Pancreas (tissue), 10 donors: ENCODE measurements around the gene SPOCK3. TPM values are rescaled to one million over a fixed set of nuclear protein-coding genes. Genes with fewer than 3 reads are reported as not detected.

ENCODE experiments used
- ATAC-seq, 4 donors: fragments of 200-7000 bp; cut with Tn5 transposase; one replicate each; pipeline versions ENCODE4 v1.8.0 to v1.9.1; 2020; ENCODE audit warnings: mild to moderate bottlenecking in 4 of 4, moderate library complexity in 4 of 4
- DNase-seq, 6 donors: peaks; one replicate each; pipeline ENCODE4 v3.0.0-alpha.2; 2020
- FAIRE-seq: peaks from 2 replicates; lab custom pipeline; 2012; peaks lifted over from hg19 to GRCh38; lab: Jason Lieb, UNC
- H3K27ac ChIP-seq, 4 donors: fragments of 200-600 bp; sonication (generic); 1 replicate in 3 of 4; 2 replicates in 1 of 4; pipeline versions ENCODE4 v1.5.0 to v1.8.0; 2020
- H3K27me3 ChIP-seq, 4 donors: fragments of 200-600 bp; one replicate each; pipeline ENCODE4 v1.8.0; 2021
- H3K36me3 ChIP-seq, 3 donors: fragments of 200-600 bp; sonication (generic) in 1 of 3; one replicate each; pipeline versions ENCODE4 v1.5.0 to v1.8.0; 2020 to 2021
- H3K4me1 ChIP-seq, 3 donors: fragments of 200-600 bp; one replicate each; pipeline ENCODE4 v1.8.0; 2021
- H3K4me3 ChIP-seq, 4 donors: fragments of 200-600 bp; sonication (generic) in 2 of 4; one replicate each; pipeline versions ENCODE4 v1.5.0 to v1.8.0; 2020 to 2021
- H3K9me3 ChIP-seq, 4 donors: fragments of 200-600 bp; one replicate each; pipeline ENCODE4 v1.8.0; 2021
- WGBS, 2 donors: extraction: QIAGEN DNeasy Blood & Tissue Kit; methylation state at CpG; one replicate each; pipeline ENCODE4 v1.1.7; 2013; 5-methylcytosine and 5-hydroxymethylcytosine counted together
- intact Hi-C, 3 donors: fragments of 100-400 bp; cut with DNase I; formaldehyde crosslinking; loops; one replicate each; pipeline versions ENCODE4 v1.11.1 to v1.14.2; 2022
- polyA plus RNA-seq, 2 donors: library from polyadenylated mRNA; stranded (reverse); fragments of 200-250 nt; gene quantifications; one replicate each; pipeline ENCODE4 v1.2.3, GENCODE V29; 2013
- total RNA-seq, 6 donors: library from RNA; stranded (reverse); fragmentation: NEBNext Ultra II Directional in 4 of 6; extraction: Animal tissue kit (Norgen Biotek cat#: 25700) in 4 of 6; gene quantifications; one replicate each; pipeline versions ENCODE4 v1.2.1 to v1.2.4, GENCODE V29; 2021 to 2023
- TF ChIP-seq, protein P1 (sequence below), 4 donors: fragments of 200-600 bp; sonication (generic) in 3 of 4; IDR thresholded peaks; one replicate each; pipeline versions ENCODE4 v1.5.0 to v1.8.0; 2021; ENCODE audit warnings: antibody characterized with exemption in 4 of 4
- donor health status: healthy with polysubstance abuse.
- donor health status: DM: no; HTN: no; CAD: no; lungs with moderate emphysema.
- donor health status: DM: no; HTN: no; CAD: no.
- donor health status: control.
- donor health status: control.
- donor health status: Bipolar disorder and iron deficiency.
- donor health status: DM: yes; HTN: yes; CAD: no.
- donor health status: DM: no; HTN: no; CAD: no.
- donor health status: DM: no; HTN: no; CAD: no.
- donor health status: DM: yes; HTN: yes; CAD: no.

SPOCK3 gene
- total and polyA plus RNA-seq, 8 donors, result 0.16 to 3.1 (median 0.61) TPM

DNA sequence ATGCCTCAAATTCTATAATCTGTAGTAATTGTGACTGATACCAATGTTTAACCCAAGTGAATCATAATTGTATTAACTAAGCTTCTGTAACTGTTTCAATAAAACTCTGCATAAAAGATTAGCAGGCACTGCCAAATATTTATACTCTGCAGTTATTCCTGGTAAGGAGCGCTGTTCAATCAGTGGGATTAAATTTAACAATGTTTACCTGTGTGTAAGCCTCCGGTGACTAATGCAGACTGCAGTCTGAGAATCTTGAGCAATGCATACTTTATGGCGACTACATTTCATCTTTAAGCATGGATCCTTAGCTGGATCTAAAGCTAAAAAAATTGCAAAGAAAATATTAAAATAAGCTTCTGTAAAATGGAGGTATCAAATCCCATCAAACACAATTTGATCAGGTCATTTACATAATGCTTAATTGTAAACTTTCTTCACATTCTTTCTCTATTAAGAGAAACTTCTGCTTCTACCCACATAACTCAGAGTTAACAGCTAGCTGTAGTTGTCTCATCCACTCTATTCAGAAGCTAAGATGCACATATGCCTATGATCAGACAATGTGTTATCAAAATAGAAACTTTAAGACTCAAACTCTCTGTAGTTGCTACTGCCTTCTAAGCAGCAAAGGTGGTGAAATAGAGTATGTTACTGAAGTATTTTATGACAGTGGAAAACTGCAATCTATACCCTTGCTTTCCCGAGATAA, 234.0 kb downstream of the SPOCK3 start:
- Histone ChIP-seq H3K36me3 (no peaks in the 10 kb centered on the region), H3K27ac (no peak overlapping the region), H3K9me3 (no peaks in the 10 kb centered on the region), H3K4me1 (no peaks in the 10 kb centered on the region), H3K4me3 (no peak overlapping the region), H3K27me3 (peaks cover 0 to 12% (median 0%) of the 10 kb centered on the region in 4 donors)
- FAIRE-seq (no peak), DNase-seq (no peak), ATAC-seq (no peak)
- 32 to 37% methylated on average over 4 of the region's 4 CpGs for WGBS, 2 donors
- TF ChIP-seq, protein P1, sequence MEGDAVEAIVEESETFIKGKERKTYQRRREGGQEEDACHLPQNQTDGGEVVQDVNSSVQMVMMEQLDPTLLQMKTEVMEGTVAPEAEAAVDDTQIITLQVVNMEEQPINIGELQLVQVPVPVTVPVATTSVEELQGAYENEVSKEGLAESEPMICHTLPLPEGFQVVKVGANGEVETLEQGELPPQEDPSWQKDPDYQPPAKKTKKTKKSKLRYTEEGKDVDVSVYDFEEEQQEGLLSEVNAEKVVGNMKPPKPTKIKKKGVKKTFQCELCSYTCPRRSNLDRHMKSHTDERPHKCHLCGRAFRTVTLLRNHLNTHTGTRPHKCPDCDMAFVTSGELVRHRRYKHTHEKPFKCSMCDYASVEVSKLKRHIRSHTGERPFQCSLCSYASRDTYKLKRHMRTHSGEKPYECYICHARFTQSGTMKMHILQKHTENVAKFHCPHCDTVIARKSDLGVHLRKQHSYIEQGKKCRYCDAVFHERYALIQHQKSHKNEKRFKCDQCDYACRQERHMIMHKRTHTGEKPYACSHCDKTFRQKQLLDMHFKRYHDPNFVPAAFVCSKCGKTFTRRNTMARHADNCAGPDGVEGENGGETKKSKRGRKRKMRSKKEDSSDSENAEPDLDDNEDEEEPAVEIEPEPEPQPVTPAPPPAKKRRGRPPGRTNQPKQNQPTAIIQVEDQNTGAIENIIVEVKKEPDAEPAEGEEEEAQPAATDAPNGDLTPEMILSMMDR (IDR thresholded peaks at IDR 0.05), result no peak
- intact Hi-C loops, result no loop called here

DNA sequence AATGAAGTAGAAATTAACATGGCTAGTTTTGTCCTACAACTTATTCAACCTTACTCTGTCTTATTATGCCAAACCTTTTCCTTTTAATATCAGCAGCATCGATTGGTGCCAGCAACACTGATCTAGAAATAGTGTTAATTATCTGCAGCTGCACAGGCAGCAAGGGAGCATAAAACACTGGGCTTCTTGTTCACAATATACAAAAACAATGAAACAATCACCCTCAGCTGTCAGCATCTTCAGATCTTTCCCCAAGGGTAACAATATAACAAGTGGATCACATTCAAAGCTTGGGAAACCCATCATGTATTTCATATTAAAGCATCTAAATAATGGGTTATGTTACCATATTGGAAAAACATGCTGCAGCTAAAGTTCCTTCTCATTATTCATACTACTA, 238.1 kb downstream of the SPOCK3 start:
- Histone ChIP-seq H3K27me3 (peaks cover 0 to 17% (median 0%) of the 10 kb centered on the region in 4 donors), H3K4me1 (no peaks in the 10 kb centered on the region), H3K4me3 (no peak overlapping the region), H3K27ac (no peak overlapping the region), H3K36me3 (no peaks in the 10 kb centered on the region), H3K9me3 (no peaks in the 10 kb centered on the region)
- intact Hi-C loops, result no loop called here
- no peak for FAIRE-seq
- DNase-seq, result no peak
- TF ChIP-seq, protein P1 (IDR thresholded peaks at IDR 0.05), result no peak
- WGBS, 2 donors, result 47 to 49% methylated on average over 1 of the region's 1 CpG
- no peak for ATAC-seq

DNA sequence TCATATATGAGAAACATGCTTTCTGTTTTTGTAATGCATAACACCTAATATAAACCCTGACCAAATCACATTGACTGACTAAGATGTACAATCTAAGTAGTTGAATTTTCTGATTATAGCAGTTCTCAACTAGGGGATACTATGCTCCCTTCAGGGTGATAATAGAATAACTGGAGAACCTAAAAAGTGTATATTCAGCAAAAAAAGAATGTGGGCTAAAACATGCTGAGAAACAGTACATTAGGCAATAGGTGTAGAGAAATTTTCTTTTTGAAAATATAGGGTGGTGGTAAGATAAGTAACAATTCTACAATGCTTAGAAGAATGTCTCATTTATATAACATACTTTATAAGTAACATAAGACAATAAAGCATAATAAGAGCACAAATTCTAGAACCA, 239.6 kb downstream of the SPOCK3 start:
- no peak overlapping the region for H3K27ac ChIP-seq
- no peaks in the 10 kb centered on the region for H3K36me3 ChIP-seq
- FAIRE-seq (no peak), DNase-seq (no peak), ATAC-seq (no peak)
- H3K27me3 ChIP-seq, result peaks cover 0 to 17% (median 0%) of the 10 kb centered on the region in 4 donors
- TF ChIP-seq, protein P1 (IDR thresholded peaks at IDR 0.05), result no peak
- no peaks in the 10 kb centered on the region for H3K4me1 ChIP-seq
- H3K4me3 ChIP-seq, result no peak overlapping the region
- intact Hi-C loops, result no loop called here
- no peaks in the 10 kb centered on the region for H3K9me3 ChIP-seq

DNA sequence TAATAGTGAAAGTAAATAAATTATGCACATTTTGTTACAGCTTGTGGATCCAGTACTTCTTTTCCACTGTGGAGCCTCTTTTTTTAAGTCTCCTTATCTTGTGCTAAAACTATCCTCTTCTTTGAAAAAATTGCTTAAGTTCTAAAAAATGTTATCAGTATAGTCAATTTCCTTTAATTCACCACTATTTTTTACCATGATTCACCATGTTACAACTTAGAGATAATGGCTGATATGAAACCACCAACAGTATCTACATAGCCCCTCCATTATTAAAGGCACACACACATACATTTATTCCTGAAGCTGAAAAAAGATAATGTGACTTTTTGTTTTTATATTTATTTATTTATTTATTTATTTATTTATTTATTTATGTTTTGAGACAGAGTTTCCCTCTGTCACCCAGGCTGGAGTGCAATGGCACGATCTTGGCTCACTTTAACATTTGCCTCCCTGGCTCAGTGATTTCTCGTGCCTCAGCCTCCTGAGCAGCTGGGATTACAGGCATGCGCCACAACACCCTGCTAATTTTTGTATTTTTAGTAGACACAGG, 243.2 kb downstream of the SPOCK3 start:
- H3K36me3 ChIP-seq, result no peaks in the 10 kb centered on the region
- FAIRE-seq (no peak), DNase-seq (no peak), ATAC-seq (no peak)
- TF ChIP-seq, protein P1 (IDR thresholded peaks at IDR 0.05), result no peak
- no peak overlapping the region for H3K4me3 ChIP-seq
- WGBS, 2 donors, result 82 to 91% methylated on average over 3 of the region's 3 CpGs
- peaks cover 0 to 8% (median 0%) of the 10 kb centered on the region in 4 donors for H3K27me3 ChIP-seq
- H3K9me3 ChIP-seq, result no peaks in the 10 kb centered on the region
- intact Hi-C loops, result no loop called here
- no peaks in the 10 kb centered on the region for H3K4me1 ChIP-seq
- H3K27ac ChIP-seq, result no peak overlapping the region

DNA sequence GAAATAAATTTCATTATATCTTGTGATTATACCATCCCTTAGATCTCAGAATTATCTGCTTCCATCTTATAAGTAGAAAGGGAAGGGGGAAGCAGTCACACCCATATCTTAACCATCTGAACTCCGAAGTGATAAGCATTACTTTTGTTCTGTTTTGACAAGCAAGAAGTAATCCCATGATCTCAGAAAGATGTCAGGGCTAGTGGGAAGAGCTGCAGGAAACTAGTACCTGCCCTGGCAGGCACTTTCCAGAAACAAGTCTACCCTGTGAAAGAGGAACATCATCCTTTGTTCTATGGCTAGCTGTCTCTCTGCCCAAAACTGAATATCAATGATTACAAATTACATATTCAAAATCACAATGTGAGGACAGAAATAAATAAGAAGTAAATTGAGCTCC, 244.4 kb downstream of the SPOCK3 start:
- H3K27ac ChIP-seq, result no peak overlapping the region
- FAIRE-seq (no peak), ATAC-seq (no peak), DNase-seq (no peak)
- H3K36me3 ChIP-seq, result no peaks in the 10 kb centered on the region
- TF ChIP-seq, protein P1 (IDR thresholded peaks at IDR 0.05), result no peak
- H3K4me1 ChIP-seq, result no peaks in the 10 kb centered on the region
- H3K27me3 ChIP-seq, result peaks cover 0 to under 1% (median 0%) of the 10 kb centered on the region in 4 donors
- H3K4me3 ChIP-seq, result no peak overlapping the region
- WGBS, 2 donors, result 26 to 28% methylated on average over 1 of the region's 1 CpG
- intact Hi-C loops, result no loop called here
- no peaks in the 10 kb centered on the region for H3K9me3 ChIP-seq
